SK-N-MC (cell line): ENCODE results near the gene FGF14.

ENCODE experiments used
- DNase-seq: peaks from one replicate; pipeline ENCODE4 v3.0.0-alpha.2; 2011; ENCODE audit warnings: low read depth, low spot score
- H3K27ac ChIP-seq: fragments of 200-600 bp; sonication (generic); 2 replicates; pipeline ENCODE4 v1.5.1; 2016; ENCODE audit warnings: mixed run types
- H3K36me3 ChIP-seq: fragments of 200-600 bp; sonication (generic); 2 replicates; pipeline ENCODE4 v1.6.1; 2017; ENCODE audit warnings: antibody characterized with exemption, low read length, mixed read lengths; ENCODE audit not compliant: insufficient read depth
- H3K4me3 ChIP-seq: fragments of 200-600 bp; sonication (generic); 2 replicates; pipeline ENCODE4 v1.5.1; 2016
- H3K9ac ChIP-seq: fragments of 200-600 bp; sonication (generic); 2 replicates; pipeline ENCODE4 v1.8.0; 2017; ENCODE audit warnings: mixed run types, mixed read lengths; ENCODE audit not compliant: insufficient read length
- H3K9me3 ChIP-seq: fragments of 200-600 bp; sonication (generic); 2 replicates; pipeline ENCODE4 v1.6.1; 2017; ENCODE audit warnings: low read depth, mild to moderate bottlenecking, antibody characterized with exemption, low read length, moderate library complexity, mixed read lengths
- EZH2 ChIP-seq: fragments of 200-600 bp; sonication (generic); IDR thresholded peaks from one replicate; pipeline ENCODE4 v1.6.1; 2017; ENCODE audit warnings: antibody characterized with exemption
- FOXP2 ChIP-seq: optimal IDR thresholded peaks from 2 replicates; pipeline ENCODE3; 2011; ENCODE audit warnings: mild to moderate bottlenecking, moderate library complexity; ENCODE audit not compliant: insufficient read depth; ENCODE audit errors: extremely low read length, control extremely low read depth
- POLR2AphosphoS5 ChIP-seq: IDR thresholded peaks from 2 replicates; pipeline ENCODE4 v1.6.1; 2012; ENCODE audit warnings: mild to moderate bottlenecking, low read depth, low read length, borderline replicate concordance

FGF14 gene

GRCh38 chr13:102041544-102041943, 360.3 kb downstream of the FGF14 start:
- no peak overlapping the region for H3K27ac ChIP-seq
- no peak overlapping the region for H3K9ac ChIP-seq
- H3K4me3 ChIP-seq = no peak overlapping the region
- no peak for DNase-seq
- TF ChIP-seq FOXP2 (no peak), EZH2 (no peak), POLR2AphosphoS5 (no peak)
- H3K9me3 ChIP-seq = no peaks in the 10 kb centered on the region
- H3K36me3 ChIP-seq = no peaks in the 10 kb centered on the region

GRCh38 chr13:102040812-102041211, 361.0 kb downstream of the FGF14 start:
- no peaks in the 10 kb centered on the region for H3K36me3 ChIP-seq
- H3K4me3 ChIP-seq = no peak overlapping the region
- no peaks in the 10 kb centered on the region for H3K9me3 ChIP-seq
- DNase-seq = no peak
- no peak overlapping the region for H3K27ac ChIP-seq
- H3K9ac ChIP-seq = no peak overlapping the region
- no peak for TF ChIP-seq EZH2
- no peak for TF ChIP-seq FOXP2

DNA sequence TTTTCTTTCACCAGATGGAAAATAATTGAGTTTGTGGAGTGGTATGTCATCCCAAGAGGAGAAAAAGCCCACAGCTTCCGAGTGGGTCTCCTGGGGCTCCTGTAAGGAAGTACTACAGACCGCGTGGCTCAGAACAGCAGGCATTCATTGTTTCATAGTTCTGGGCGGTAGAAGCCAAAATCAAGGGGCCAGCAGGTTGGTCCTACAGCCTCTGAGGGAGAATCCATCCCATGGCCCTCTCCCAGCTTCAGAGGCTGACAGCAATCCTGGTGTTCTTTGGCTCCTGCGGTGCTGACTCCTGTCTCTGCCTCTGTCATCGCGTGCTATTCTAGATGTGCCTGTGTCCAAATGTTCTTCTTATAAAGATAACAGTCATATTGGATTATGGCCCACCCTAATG, 362.6 kb downstream of the FGF14 start:
- no peak for DNase-seq
- Histone ChIP-seq H3K9me3 (no peaks in the 10 kb centered on the region), H3K4me3 (no peak overlapping the region), H3K27ac (no peak overlapping the region), H3K9ac (no peak overlapping the region), H3K36me3 (no peaks in the 10 kb centered on the region)
- TF ChIP-seq EZH2 (no peak), POLR2AphosphoS5 (no peak), FOXP2 (no peak)

DNA sequence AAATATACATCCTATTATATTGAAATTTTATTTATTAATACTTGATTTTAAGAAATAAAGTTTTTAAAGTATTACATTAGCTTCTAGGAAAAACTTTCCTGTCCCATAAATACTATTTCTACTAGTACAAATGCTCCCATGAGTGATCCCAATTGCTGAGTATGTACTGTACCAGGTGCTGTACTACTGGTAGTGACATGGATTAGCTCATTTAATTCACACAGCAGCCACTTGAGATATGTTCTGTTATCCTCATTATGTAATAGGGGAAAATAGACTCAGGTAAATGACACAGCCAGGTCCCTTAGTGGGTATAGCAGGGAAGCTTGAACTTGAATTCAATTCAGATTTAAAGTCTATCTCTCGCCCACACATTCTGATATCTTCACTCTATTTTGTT, 363.1 kb downstream of the FGF14 start:
- Histone ChIP-seq H3K9ac (no peak overlapping the region), H3K9me3 (no peaks in the 10 kb centered on the region), H3K4me3 (no peak overlapping the region), H3K27ac (no peak overlapping the region), H3K36me3 (no peaks in the 10 kb centered on the region)
- no peak for DNase-seq
- no peak for TF ChIP-seq POLR2AphosphoS5
- TF ChIP-seq EZH2 = no peak
- no peak for TF ChIP-seq FOXP2

GRCh38 chr13:102035969-102036368, 365.9 kb downstream of the FGF14 start:
- TF ChIP-seq FOXP2 = no peak
- TF ChIP-seq POLR2AphosphoS5 = no peak
- no peak for TF ChIP-seq EZH2
- H3K4me3 ChIP-seq = no peak overlapping the region
- no peak for DNase-seq
- H3K27ac ChIP-seq = no peak overlapping the region
- no peaks in the 10 kb centered on the region for H3K36me3 ChIP-seq
- no peaks in the 10 kb centered on the region for H3K9me3 ChIP-seq
- H3K9ac ChIP-seq = no peak overlapping the region

GRCh38 chr13:102033857-102034331, 368.0 kb downstream of the FGF14 start:
- no peak overlapping the region for H3K9ac ChIP-seq
- H3K9me3 ChIP-seq = no peaks in the 10 kb centered on the region
- H3K36me3 ChIP-seq = no peaks in the 10 kb centered on the region
- DNase-seq = no peak
- H3K27ac ChIP-seq = no peak overlapping the region
- no peak for TF ChIP-seq FOXP2
- no peak overlapping the region for H3K4me3 ChIP-seq

GRCh38 chr13:102033386-102033785, 368.5 kb downstream of the FGF14 start:
- Histone ChIP-seq H3K9me3 (no peaks in the 10 kb centered on the region), H3K27ac (no peak overlapping the region), H3K4me3 (no peak overlapping the region), H3K9ac (no peak overlapping the region), H3K36me3 (no peaks in the 10 kb centered on the region)
- no peak for TF ChIP-seq FOXP2
- DNase-seq = no peak

GRCh38 chr13:102028868-102029267, 373.0 kb downstream of the FGF14 start:
- DNase-seq = no peak
- Histone ChIP-seq H3K9me3 (no peaks in the 10 kb centered on the region), H3K27ac (no peak overlapping the region), H3K4me3 (no peak overlapping the region), H3K36me3 (no peaks in the 10 kb centered on the region), H3K9ac (no peak overlapping the region)
- no peak for TF ChIP-seq EZH2
- TF ChIP-seq POLR2AphosphoS5 = no peak
- no peak for TF ChIP-seq FOXP2

DNA sequence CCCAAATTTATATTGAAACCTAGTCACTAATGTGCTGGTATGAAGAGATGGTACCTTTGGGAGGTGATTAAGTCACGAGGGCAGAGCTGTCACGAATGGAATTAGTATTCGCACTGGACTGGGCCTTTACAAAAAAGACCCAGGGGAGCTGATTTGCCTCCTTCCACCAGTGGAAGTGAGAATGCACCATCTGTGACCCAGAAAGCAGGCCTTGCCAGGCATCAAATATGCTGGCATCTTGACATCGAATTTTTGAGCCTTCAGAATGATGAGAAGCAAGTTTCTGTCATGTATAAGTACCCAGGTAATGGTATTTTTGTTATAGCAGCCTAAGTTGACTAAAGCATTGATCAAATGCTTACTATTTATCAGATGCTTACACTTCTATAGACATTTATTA, 373.6 kb downstream of the FGF14 start:
- Histone ChIP-seq H3K36me3 (no peaks in the 10 kb centered on the region), H3K9me3 (no peaks in the 10 kb centered on the region), H3K27ac (no peak overlapping the region), H3K4me3 (no peak overlapping the region), H3K9ac (no peak overlapping the region)
- TF ChIP-seq FOXP2 (no peak), POLR2AphosphoS5 (no peak), EZH2 (no peak)
- no peak for DNase-seq
